ENCODE results near the gene GOSR1. TPM values are rescaled to one million over a fixed set of nuclear protein-coding genes. Genes with fewer than 3 reads are reported as not detected.

GOSR1 gene
- total RNA-seq, 2 donors from 2014 or later: 48.7 to 53.9 TPM

- no peak overlapping the region for H3K4me3 ChIP-seq
- no peak for TF ChIP-seq CTCF (IDR thresholded peaks at IDR 0.05)
- H3K27me3 ChIP-seq: no peaks in the 10 kb centered on the region
- no peak overlapping the region for H3K9ac ChIP-seq (ENCODE audit: low read depth in 2 of 2, low read length in 2 of 2)
- H3K27ac ChIP-seq: no peak overlapping the region
- peaks cover 8% of the 10 kb centered on the region for H3K36me3 ChIP-seq
- H3K4me1 ChIP-seq: no peaks in the 10 kb centered on the region
- intact Hi-C loops (cut with DNase I): no loop called here
- no peaks in the 10 kb centered on the region for H3K9me3 ChIP-seq
- no peak for DNase-seq
Measured at GRCh38 chr17:30468465-30468864, 8.7 kb upstream of the GOSR1 start.

DNA sequence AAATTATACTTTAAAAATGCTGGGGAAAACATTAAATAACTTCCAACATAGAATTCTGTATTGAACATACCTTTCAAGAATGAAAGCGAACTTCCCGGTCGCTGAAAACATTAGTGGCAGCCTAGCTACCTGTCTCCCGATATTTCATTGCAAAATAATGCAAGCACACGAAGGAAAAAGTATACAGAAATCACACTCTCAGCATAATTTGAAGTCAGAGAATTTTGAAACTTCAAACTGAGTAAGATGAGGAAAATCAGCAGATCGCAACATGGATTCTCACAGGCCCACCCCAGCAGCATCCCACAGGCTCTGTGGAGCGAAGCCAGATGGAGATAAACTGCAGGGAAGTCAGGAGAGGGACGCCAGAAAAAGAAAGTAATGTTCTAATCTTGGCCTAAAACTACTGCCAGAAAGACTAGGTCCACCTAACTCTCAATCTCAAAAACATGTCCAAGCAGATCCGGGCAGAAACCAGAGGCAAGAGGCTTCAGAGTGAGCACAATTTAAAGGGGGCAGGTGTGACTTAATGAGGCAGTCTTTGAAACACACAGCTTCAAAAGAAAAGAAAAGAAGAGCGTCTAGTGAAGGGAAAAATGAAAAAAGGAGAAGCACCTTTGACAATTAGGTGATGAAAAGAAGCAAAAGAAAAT is 4.8 kb upstream of the GOSR1 start:
- Histone ChIP-seq H3K9me3 (no peaks in the 10 kb centered on the region), H3K27ac (no peak overlapping the region), H3K4me1 (no peaks in the 10 kb centered on the region), H3K9ac (ENCODE audit: low read depth in 2 of 2, low read length in 2 of 2) (no peak overlapping the region), H3K27me3 (no peaks in the 10 kb centered on the region), H3K4me3 (no peak overlapping the region), H3K36me3 (no peaks in the 10 kb centered on the region)
- intact Hi-C loops (cut with DNase I): loop anchor here (10.0 kb wide), 1 partner anchor 128 kb away; no protein-coding TSS in a partner anchor
- DNase-seq: no peak
- no peak for TF ChIP-seq CTCF (IDR thresholded peaks at IDR 0.05)

- H3K9me3 ChIP-seq: no peaks in the 10 kb centered on the region
- no peak overlapping the region for H3K4me3 ChIP-seq
- H3K4me1 ChIP-seq: peaks cover 6% of the 10 kb centered on the region
- no peaks in the 10 kb centered on the region for H3K36me3 ChIP-seq
- intact Hi-C loops (cut with DNase I): loop anchor here (10.0 kb wide), 1 partner anchor 130 kb away; no protein-coding TSS in a partner anchor
- no peak for DNase-seq
- H3K27ac ChIP-seq: no peak overlapping the region
- no peak overlapping the region for H3K9ac ChIP-seq (ENCODE audit: low read depth in 2 of 2, low read length in 2 of 2)
- H3K27me3 ChIP-seq: no peaks in the 10 kb centered on the region
- TF ChIP-seq CTCF (IDR thresholded peaks at IDR 0.05): no peak
Measured at GRCh38 chr17:30475206-30475605, 2.0 kb upstream of the GOSR1 start.

- peak overlapping the region; percentile 86 to 96 for H3K9ac ChIP-seq (ENCODE audit: low read depth in 2 of 2, low read length in 2 of 2)
- no peaks in the 10 kb centered on the region for H3K36me3 ChIP-seq
- H3K4me3 ChIP-seq: peak overlapping the region; percentile 97
- H3K27ac ChIP-seq: peak overlapping the region; percentile 80
- DNase-seq: no peak
- TF ChIP-seq CTCF (IDR thresholded peaks at IDR 0.05): no peak
- H3K4me1 ChIP-seq: peaks cover 6% of the 10 kb centered on the region
- no peaks in the 10 kb centered on the region for H3K9me3 ChIP-seq
- intact Hi-C loops (cut with DNase I): loop anchor here (10.0 kb wide), 1 partner anchor 132 kb away; no protein-coding TSS in a partner anchor
- no peaks in the 10 kb centered on the region for H3K27me3 ChIP-seq
Measured at GRCh38 chr17:30476726-30477082, 504 bp upstream of the GOSR1 start.

GRCh38 chr17:30477774-30478115 is 537 bp downstream of the GOSR1 start:
- Histone ChIP-seq H3K4me1 (peaks cover 6% of the 10 kb centered on the region), H3K9me3 (no peaks in the 10 kb centered on the region), H3K4me3 (peak overlapping the region; percentile 97), H3K36me3 (no peaks in the 10 kb centered on the region), H3K27me3 (no peaks in the 10 kb centered on the region), H3K9ac (ENCODE audit: low read depth in 2 of 2, low read length in 2 of 2) (peak overlapping the region; percentile 86 to 96), H3K27ac (peak overlapping the region; percentile 80)
- no peak for TF ChIP-seq CTCF (IDR thresholded peaks at IDR 0.05)
- DNase-seq: peak; percentile 18
- intact Hi-C loops (cut with DNase I): loop anchor here (10.0 kb wide), 1 partner anchor 133 kb away; no protein-coding TSS in a partner anchor

Data from colonic mucosa (tissue), 4 donors.